Central memory CD8-positive, alpha-beta T cell (primary cell): ENCODE data around the gene LDLRAD3.

ENCODE experiments used
- ATAC-seq: fragments of 150-1000 bp; cut with Tn5 transposase; replicated peaks from 2 replicates; pipeline ENCODE4 v1.10.0; 2022; ENCODE audit warnings: mild to moderate bottlenecking, moderate FRiP score, moderate number of reproducible peaks; ENCODE audit not compliant: poor library complexity, severe bottlenecking; ENCODE audit errors: extremely low read depth
- DNase-seq, 2 donors: peaks; one replicate each; pipeline ENCODE4 v3.0.0; 2021; ENCODE audit warnings: low spot score in 2 of 2
- H3K27ac Mint-ChIP-seq: one replicate; pipeline ENCODE4 v1.8.0; 2022; ENCODE audit warnings: low read depth, mild to moderate bottlenecking, moderate library complexity, mixed read lengths
- H3K27me3 Mint-ChIP-seq: one replicate; pipeline ENCODE4 v1.8.0; 2022; ENCODE audit warnings: mixed read lengths
- H3K36me3 Mint-ChIP-seq: one replicate; pipeline ENCODE4 v1.8.0; 2022; ENCODE audit warnings: mild to moderate bottlenecking, moderate library complexity, mixed read lengths; ENCODE audit not compliant: insufficient read depth
- H3K4me1 Mint-ChIP-seq: one replicate; pipeline ENCODE4 v1.8.0; 2022; ENCODE audit warnings: mixed read lengths
- H3K4me3 Mint-ChIP-seq: one replicate; pipeline ENCODE4 v1.8.0; 2022; ENCODE audit warnings: mild to moderate bottlenecking, moderate library complexity, mixed read lengths
- H3K9me3 Mint-ChIP-seq: one replicate; pipeline ENCODE4 v1.8.0; 2022; ENCODE audit warnings: mixed read lengths

The LDLRAD3 gene

DNA sequence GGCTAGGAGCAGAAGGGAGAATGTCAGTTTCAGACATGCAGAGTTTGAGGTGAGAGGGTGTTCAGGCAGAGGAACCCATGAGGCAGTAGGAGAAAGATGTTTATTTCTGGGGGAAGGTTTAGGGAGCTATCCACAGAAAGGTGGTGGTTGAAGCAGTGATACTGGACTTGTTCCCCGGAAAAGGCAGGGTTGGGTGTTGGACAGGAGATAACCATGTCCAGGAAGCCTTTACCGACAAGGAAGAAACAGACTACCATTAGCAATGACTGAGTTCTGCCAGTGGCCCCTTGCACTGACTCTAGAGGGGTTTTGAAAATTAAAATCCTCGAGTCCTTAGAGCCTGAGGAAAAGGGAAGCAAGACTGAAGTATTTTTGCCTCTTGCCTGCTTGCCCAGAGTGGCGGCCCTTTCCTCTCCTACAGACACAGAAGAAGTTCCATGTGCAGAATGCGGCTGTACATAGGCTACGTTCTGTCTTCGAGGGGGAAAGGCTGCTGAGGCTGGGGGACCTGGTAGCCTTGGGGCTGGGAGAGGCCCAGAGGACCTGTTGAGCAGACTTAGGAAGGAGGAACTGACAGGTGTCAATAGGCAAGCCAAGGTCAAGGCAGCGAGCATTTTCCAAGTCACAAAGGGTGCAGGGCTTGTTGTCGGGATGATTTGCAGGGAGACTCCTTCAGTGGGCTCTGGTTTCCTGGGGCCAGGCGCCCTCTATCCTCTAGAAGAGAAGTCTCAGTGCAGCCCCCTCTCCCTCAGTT is 146.7 kb downstream of the LDLRAD3 start:
- Mint-ChIP-seq H3K36me3 (peaks cover 3% of the 10 kb centered on the region), H3K9me3 (no peaks in the 10 kb centered on the region), H3K27ac (no peak overlapping the region), H3K4me3 (no peak overlapping the region), H3K4me1 (no peaks in the 10 kb centered on the region), H3K27me3 (peaks cover 68% of the 10 kb centered on the region)
- ATAC-seq (no peak), DNase-seq (no peak)

DNA sequence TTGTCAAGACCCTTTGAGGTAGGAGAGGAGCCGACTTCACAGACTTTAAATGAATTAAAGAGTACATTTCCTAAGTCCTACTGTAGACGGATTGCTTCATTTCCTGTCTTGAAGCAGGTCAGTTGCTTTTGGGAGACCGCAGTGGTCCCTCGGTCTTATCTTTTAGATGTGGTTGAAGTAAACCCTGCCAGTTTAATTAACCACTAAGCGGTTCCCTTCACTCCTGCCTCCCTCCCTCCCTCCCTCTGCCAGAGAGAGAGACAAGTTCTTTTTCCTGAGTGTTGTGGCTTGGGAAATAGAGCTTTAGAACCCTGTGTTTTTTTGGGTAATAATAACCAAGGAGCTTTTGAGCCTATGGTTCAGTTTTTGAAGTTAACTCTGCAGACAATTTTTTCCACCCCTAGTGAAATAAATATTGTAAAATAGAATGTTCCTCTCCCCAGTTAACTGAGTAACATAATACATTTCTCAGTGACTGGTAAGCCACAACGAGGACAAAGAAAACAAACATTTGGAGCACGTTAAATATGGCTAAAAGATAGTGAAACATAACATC is 147.5 kb downstream of the LDLRAD3 start:
- peaks cover 71% of the 10 kb centered on the region for H3K27me3 Mint-ChIP-seq
- DNase-seq (no peak), ATAC-seq (no peak)
- no peak overlapping the region for H3K27ac Mint-ChIP-seq
- no peaks in the 10 kb centered on the region for H3K4me1 Mint-ChIP-seq
- H3K9me3 Mint-ChIP-seq: no peaks in the 10 kb centered on the region
- H3K4me3 Mint-ChIP-seq: no peak overlapping the region
- H3K36me3 Mint-ChIP-seq: peaks cover 3% of the 10 kb centered on the region

DNA sequence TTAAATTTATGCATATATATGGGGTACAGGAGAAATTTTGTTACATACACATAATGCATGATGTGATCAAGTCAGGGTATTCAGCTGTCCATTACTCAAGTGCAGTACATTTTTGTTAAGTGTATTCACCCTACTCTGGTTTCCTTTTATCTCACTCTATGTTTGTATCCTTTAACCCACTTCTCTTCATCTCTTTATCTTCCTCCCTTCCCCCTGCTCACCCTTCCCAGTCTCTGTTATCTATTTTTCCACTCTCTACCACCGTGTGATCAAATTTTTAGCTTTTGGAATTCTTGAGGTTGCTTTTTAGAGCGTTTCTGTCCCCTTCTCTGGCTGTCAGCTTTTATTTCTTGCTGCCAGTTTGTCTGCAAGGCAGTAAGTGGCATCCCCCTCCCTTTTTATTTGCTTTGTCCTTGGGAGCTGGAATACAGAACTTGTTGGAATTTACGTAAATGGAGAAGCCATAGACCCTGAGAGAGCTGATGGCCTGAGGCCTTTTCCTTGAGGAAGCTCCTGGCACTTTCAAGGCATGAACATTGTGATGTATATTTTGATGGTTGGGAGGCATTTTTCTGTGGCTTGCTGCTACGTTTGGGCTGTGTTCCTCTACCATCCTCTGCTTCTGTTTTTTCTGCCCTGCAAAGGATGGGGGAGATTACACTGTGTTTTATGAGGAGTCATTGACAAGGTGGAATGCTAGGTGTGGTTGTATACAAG is 148.6 kb downstream of the LDLRAD3 start:
- H3K4me3 Mint-ChIP-seq: no peak overlapping the region
- no peak overlapping the region for H3K27ac Mint-ChIP-seq
- DNase-seq: no peak
- H3K9me3 Mint-ChIP-seq: no peaks in the 10 kb centered on the region
- H3K27me3 Mint-ChIP-seq: peaks cover 80% of the 10 kb centered on the region
- H3K4me1 Mint-ChIP-seq: no peaks in the 10 kb centered on the region
- H3K36me3 Mint-ChIP-seq: peaks cover 2% of the 10 kb centered on the region
- no peak for ATAC-seq

DNA sequence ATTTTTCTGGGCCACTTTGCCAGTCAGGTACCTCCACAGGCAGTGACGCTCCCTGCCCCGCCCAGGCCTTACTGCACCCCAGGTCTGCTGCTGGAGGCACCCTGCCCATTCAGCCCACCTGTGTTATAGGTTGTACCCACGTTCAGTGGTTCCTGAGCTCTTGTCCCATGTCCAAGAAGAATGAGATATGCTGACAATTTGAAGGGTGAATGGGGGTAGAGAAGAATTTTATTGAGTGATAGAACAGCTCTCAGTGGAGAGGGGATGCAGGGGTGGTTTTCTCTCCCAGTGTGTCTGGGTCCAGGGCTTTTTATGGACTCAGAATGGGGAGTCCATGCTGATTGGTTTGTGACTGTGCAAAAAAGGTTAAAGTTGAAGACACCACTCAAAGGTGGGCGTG is 149.7 kb downstream of the LDLRAD3 start:
- peaks cover 76% of the 10 kb centered on the region for H3K27me3 Mint-ChIP-seq
- H3K9me3 Mint-ChIP-seq: no peaks in the 10 kb centered on the region
- H3K4me1 Mint-ChIP-seq: no peaks in the 10 kb centered on the region
- no peaks in the 10 kb centered on the region for H3K36me3 Mint-ChIP-seq
- DNase-seq (no peak), ATAC-seq (no peak)
- H3K27ac Mint-ChIP-seq: no peak overlapping the region
- H3K4me3 Mint-ChIP-seq: no peak overlapping the region

- no peaks in the 10 kb centered on the region for H3K36me3 Mint-ChIP-seq
- peaks cover 78% of the 10 kb centered on the region for H3K27me3 Mint-ChIP-seq
- no peaks in the 10 kb centered on the region for H3K9me3 Mint-ChIP-seq
- H3K4me1 Mint-ChIP-seq: no peaks in the 10 kb centered on the region
- DNase-seq: no peak
- no peak for ATAC-seq
- H3K27ac Mint-ChIP-seq: no peak overlapping the region
- no peak overlapping the region for H3K4me3 Mint-ChIP-seq
These were observed 150.3 kb downstream of the LDLRAD3 start for GRCh38 chr11:36094164-36094563.

GRCh38 chr11:36095716-36096115 is 151.9 kb downstream of the LDLRAD3 start:
- H3K4me1 Mint-ChIP-seq: no peaks in the 10 kb centered on the region

GRCh38 chr11:36097219-36097650 is 153.4 kb downstream of the LDLRAD3 start:
- Mint-ChIP-seq H3K27ac (no peak overlapping the region), H3K27me3 (peaks cover 56% of the 10 kb centered on the region), H3K4me1 (no peaks in the 10 kb centered on the region), H3K36me3 (no peaks in the 10 kb centered on the region), H3K9me3 (no peaks in the 10 kb centered on the region), H3K4me3 (no peak overlapping the region)
- ATAC-seq: no peak
- no peak for DNase-seq

More at GRCh38 chr11:36095716-36096115, 151.9 kb downstream of the LDLRAD3 start:
- no peaks in the 10 kb centered on the region for H3K9me3 Mint-ChIP-seq
- no peaks in the 10 kb centered on the region for H3K36me3 Mint-ChIP-seq
- DNase-seq (no peak), ATAC-seq (no peak)
- peaks cover 69% of the 10 kb centered on the region for H3K27me3 Mint-ChIP-seq
- H3K27ac Mint-ChIP-seq: no peak overlapping the region
- no peak overlapping the region for H3K4me3 Mint-ChIP-seq

DNA sequence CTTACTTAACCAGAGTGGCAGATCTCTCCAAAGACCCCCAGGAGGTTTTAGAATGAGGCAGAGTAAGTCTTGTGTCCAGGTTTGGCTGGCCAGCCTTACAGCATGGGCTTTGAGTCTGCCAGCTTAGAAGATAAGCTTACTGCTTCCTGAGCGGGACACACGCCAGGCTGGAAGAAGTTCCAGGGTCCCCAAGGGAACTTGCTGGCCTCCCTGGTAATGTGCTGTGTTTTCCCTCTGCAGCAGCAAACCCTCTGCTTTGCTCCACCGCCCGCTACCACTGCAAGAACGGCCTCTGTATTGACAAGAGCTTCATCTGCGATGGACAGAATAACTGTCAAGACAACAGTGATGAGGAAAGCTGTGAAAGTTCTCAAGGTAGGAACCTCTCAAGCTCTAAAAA is 154.2 kb downstream of the LDLRAD3 start:
- Mint-ChIP-seq H3K27me3 (peaks cover 48% of the 10 kb centered on the region), H3K9me3 (no peaks in the 10 kb centered on the region), H3K27ac (no peak overlapping the region), H3K4me1 (no peaks in the 10 kb centered on the region), H3K36me3 (no peaks in the 10 kb centered on the region), H3K4me3 (no peak overlapping the region)
- ATAC-seq (no peak), DNase-seq (no peak)

DNA sequence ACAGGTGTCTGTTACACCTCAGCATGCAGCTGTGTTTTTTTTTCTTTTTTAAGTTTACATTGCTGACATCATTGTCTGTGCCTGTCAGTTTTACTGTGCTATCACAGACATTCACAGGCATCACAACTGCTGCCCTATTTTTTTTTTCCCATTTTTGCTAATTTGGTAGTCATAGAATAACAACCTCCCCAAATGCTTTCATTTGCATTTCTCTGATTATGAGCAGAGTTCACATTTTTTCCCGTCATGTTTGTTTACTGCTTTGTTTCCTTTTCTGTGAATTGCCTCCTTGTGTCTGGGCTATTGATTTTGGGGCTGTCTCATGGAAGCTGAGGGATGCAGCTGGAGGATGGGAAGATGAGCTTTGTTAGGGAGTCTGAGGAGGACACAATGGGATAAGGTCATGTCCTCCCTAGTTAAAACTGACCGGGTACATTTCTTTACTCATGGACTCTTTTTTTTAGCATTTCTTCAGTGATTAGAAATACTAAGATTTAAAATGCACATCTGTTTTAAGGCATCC is 155.1 kb downstream of the LDLRAD3 start:
- Mint-ChIP-seq H3K27me3 (peaks cover 40% of the 10 kb centered on the region), H3K9me3 (no peaks in the 10 kb centered on the region), H3K4me3 (no peak overlapping the region), H3K36me3 (no peaks in the 10 kb centered on the region), H3K27ac (no peak overlapping the region), H3K4me1 (no peaks in the 10 kb centered on the region)
- no peak for ATAC-seq
- no peak for DNase-seq

- DNase-seq: no peak
- H3K36me3 Mint-ChIP-seq: no peaks in the 10 kb centered on the region
- no peak overlapping the region for H3K4me3 Mint-ChIP-seq
- H3K27me3 Mint-ChIP-seq: peaks cover 23% of the 10 kb centered on the region
- H3K9me3 Mint-ChIP-seq: no peaks in the 10 kb centered on the region
- no peak overlapping the region for H3K27ac Mint-ChIP-seq
- no peaks in the 10 kb centered on the region for H3K4me1 Mint-ChIP-seq
- no peak for ATAC-seq
These were observed 157.6 kb downstream of the LDLRAD3 start for GRCh38 chr11:36101466-36101865.

DNA sequence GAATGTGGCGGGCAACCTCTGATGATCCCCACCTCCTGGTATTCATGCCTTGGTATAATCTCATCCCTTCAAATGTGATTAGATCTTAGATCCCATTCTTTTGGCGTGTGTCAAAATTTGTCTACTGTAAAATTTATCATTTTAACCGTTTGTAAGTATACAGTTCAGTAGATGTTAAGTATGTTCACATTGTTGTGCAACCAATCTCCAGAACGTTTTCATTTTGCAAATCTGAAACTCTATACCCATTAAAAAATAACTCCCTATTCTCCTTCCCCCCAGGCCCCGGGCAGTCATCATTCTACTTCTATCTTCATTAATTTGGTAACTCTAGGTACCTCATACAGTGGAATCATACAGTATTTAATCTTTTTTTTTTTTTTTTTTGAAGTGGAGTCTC is 159.0 kb downstream of the LDLRAD3 start:
- no peak overlapping the region for H3K27ac Mint-ChIP-seq
- H3K9me3 Mint-ChIP-seq: no peaks in the 10 kb centered on the region
- no peak overlapping the region for H3K4me3 Mint-ChIP-seq
- no peaks in the 10 kb centered on the region for H3K36me3 Mint-ChIP-seq
- peaks cover 11% of the 10 kb centered on the region for H3K27me3 Mint-ChIP-seq
- DNase-seq: no peak
- ATAC-seq: no peak
- no peaks in the 10 kb centered on the region for H3K4me1 Mint-ChIP-seq

DNA sequence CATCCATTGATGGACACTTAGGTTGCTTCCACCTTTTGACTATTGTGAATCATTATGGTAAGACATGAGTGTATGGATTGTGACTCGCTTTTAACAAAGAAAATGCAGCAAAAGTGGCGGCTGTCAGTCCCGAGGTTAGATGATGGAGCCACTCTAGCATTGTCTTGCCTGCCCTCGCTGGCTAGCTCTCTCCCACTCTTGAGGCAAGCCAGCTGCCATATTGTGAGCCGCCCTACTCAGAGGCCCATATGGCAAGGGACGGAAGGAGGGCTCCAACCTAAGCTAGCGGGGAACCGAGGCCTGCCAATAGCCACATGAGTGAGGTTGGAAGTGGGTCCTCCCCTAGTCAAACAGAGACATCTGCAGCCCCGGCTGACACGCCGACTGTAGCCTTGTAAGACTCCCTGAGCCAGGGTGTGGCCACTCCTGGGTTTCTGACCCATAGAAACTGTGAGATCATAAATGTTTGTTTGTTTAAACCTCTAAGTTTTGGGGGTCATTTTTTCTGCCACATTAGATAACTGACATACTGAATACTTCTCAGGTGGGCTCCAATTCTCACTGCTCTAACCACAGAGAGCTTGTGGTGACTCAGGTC is 160.2 kb downstream of the LDLRAD3 start:
- ATAC-seq: no peak
- H3K4me3 Mint-ChIP-seq: no peak overlapping the region
- H3K27ac Mint-ChIP-seq: no peak overlapping the region
- no peak for DNase-seq
- no peaks in the 10 kb centered on the region for H3K9me3 Mint-ChIP-seq
- peaks cover 15% of the 10 kb centered on the region for H3K27me3 Mint-ChIP-seq
- no peaks in the 10 kb centered on the region for H3K36me3 Mint-ChIP-seq
- H3K4me1 Mint-ChIP-seq: no peaks in the 10 kb centered on the region
